ENCODE measurements around the gene SIL1.

SIL1 gene

GRCh38 chr5:138953387-138954256, 244.5 kb downstream of the SIL1 start:
- no peak overlapping the region for H3K27ac ChIP-seq (ENCODE audit: low read length)
- H3K27me3 ChIP-seq (ENCODE audit: control insufficient read depth, insufficient read depth, low read length), result 0 out of 2 replicates have a peak, but pooled peaks cover 2% of the 10 kb centered on the region
- no peaks in the 10 kb centered on the region for H3K4me1 ChIP-seq (ENCODE audit: control insufficient read depth, insufficient read depth, low read length)
- no peak overlapping the region for H3K4me3 ChIP-seq (ENCODE audit: low read length)
- H3K36me3 ChIP-seq (ENCODE audit: control insufficient read depth, insufficient read depth, low read length), result no peaks in the 10 kb centered on the region
- DNase-seq (ENCODE audit: low read depth, low spot score), result no peak
- no peaks in the 10 kb centered on the region for H3K9me3 ChIP-seq (ENCODE audit: control insufficient read depth, insufficient read depth, low read length)
- no CpG with 5 or more reads among the region's 14 CpGs for WGBS (ENCODE audit: insufficient coverage, insufficient read length)

- no peaks in the 10 kb centered on the region for H3K36me3 ChIP-seq (ENCODE audit: control insufficient read depth, insufficient read depth, low read length)
- H3K9me3 ChIP-seq (ENCODE audit: control insufficient read depth, insufficient read depth, low read length), result no peaks in the 10 kb centered on the region
- DNase-seq (ENCODE audit: low read depth, low spot score), result no peak
- WGBS (ENCODE audit: insufficient coverage, insufficient read length), result no CpG with 5 or more reads among the region's 6 CpGs
- H3K4me3 ChIP-seq (ENCODE audit: low read length), result no peak overlapping the region
- H3K4me1 ChIP-seq (ENCODE audit: control insufficient read depth, insufficient read depth, low read length), result no peaks in the 10 kb centered on the region
- H3K27ac ChIP-seq (ENCODE audit: low read length), result no peak overlapping the region
- H3K27me3 ChIP-seq (ENCODE audit: control insufficient read depth, insufficient read depth, low read length), result 0 out of 2 replicates have a peak, but pooled peaks cover 2% of the 10 kb centered on the region
Measured at GRCh38 chr5:138952962-138953361, 245.2 kb downstream of the SIL1 start.

GRCh38 chr5:138951986-138952735, 246.0 kb downstream of the SIL1 start:
- H3K27ac ChIP-seq (ENCODE audit: low read length), result no peak overlapping the region
- no peaks in the 10 kb centered on the region for H3K36me3 ChIP-seq (ENCODE audit: control insufficient read depth, insufficient read depth, low read length)
- WGBS (ENCODE audit: insufficient coverage, insufficient read length), result no CpG with 5 or more reads among the region's 17 CpGs
- no peaks in the 10 kb centered on the region; the same call in 1 of the 2 replicates for H3K4me1 ChIP-seq (ENCODE audit: control insufficient read depth, insufficient read depth, low read length)
- H3K27me3 ChIP-seq (ENCODE audit: control insufficient read depth, insufficient read depth, low read length), result 0 out of 2 replicates have a peak, but pooled peaks cover 2% of the 10 kb centered on the region
- no peak overlapping the region for H3K4me3 ChIP-seq (ENCODE audit: low read length)
- no peak for DNase-seq (ENCODE audit: low read depth, low spot score)
- H3K9me3 ChIP-seq (ENCODE audit: control insufficient read depth, insufficient read depth, low read length), result no peaks in the 10 kb centered on the region

GRCh38 chr5:138951091-138951985, 246.8 kb downstream of the SIL1 start:
- Histone ChIP-seq H3K9me3 (ENCODE audit: control insufficient read depth, insufficient read depth, low read length) (no peaks in the 10 kb centered on the region), H3K4me3 (ENCODE audit: low read length) (no peak overlapping the region), H3K4me1 (ENCODE audit: control insufficient read depth, insufficient read depth, low read length) (no peaks in the 10 kb centered on the region; the same call in 1 of the 2 replicates), H3K27me3 (ENCODE audit: control insufficient read depth, insufficient read depth, low read length) (no peaks in the 10 kb centered on the region), H3K27ac (ENCODE audit: low read length) (no peak overlapping the region), H3K36me3 (ENCODE audit: control insufficient read depth, insufficient read depth, low read length) (no peaks in the 10 kb centered on the region)
- DNase-seq (ENCODE audit: low read depth, low spot score), result no peak
- WGBS (ENCODE audit: insufficient coverage, insufficient read length), result no CpG with 5 or more reads among the region's 18 CpGs

GRCh38 chr5:138950421-138951031, 247.6 kb downstream of the SIL1 start:
- Histone ChIP-seq H3K4me3 (ENCODE audit: low read length) (no peak overlapping the region), H3K9me3 (ENCODE audit: control insufficient read depth, insufficient read depth, low read length) (no peaks in the 10 kb centered on the region), H3K27ac (ENCODE audit: low read length) (no peak overlapping the region), H3K36me3 (ENCODE audit: control insufficient read depth, insufficient read depth, low read length) (no peaks in the 10 kb centered on the region), H3K27me3 (ENCODE audit: control insufficient read depth, insufficient read depth, low read length) (no peaks in the 10 kb centered on the region), H3K4me1 (ENCODE audit: control insufficient read depth, insufficient read depth, low read length) (peaks cover 3% of the 10 kb centered on the region; the same call in 1 of the 2 replicates)
- WGBS (ENCODE audit: insufficient coverage, insufficient read length), result no CpG with 5 or more reads among the region's 14 CpGs
- DNase-seq (ENCODE audit: low read depth, low spot score), result no peak

GRCh38 chr5:138949988-138950387, 248.2 kb downstream of the SIL1 start:
- Histone ChIP-seq H3K4me1 (ENCODE audit: control insufficient read depth, insufficient read depth, low read length) (peaks cover 3% of the 10 kb centered on the region; the same call in 1 of the 2 replicates), H3K9me3 (ENCODE audit: control insufficient read depth, insufficient read depth, low read length) (no peaks in the 10 kb centered on the region), H3K27me3 (ENCODE audit: control insufficient read depth, insufficient read depth, low read length) (no peaks in the 10 kb centered on the region), H3K36me3 (ENCODE audit: control insufficient read depth, insufficient read depth, low read length) (no peaks in the 10 kb centered on the region), H3K4me3 (ENCODE audit: low read length) (no peak overlapping the region), H3K27ac (ENCODE audit: low read length) (no peak overlapping the region)
- no CpG with 5 or more reads among the region's 3 CpGs for WGBS (ENCODE audit: insufficient coverage, insufficient read length)
- no peak for DNase-seq (ENCODE audit: low read depth, low spot score)

- DNase-seq (ENCODE audit: low read depth, low spot score), result no peak
- no CpG with 5 or more reads among the region's 4 CpGs for WGBS (ENCODE audit: insufficient coverage, insufficient read length)
- Histone ChIP-seq H3K4me1 (ENCODE audit: control insufficient read depth, insufficient read depth, low read length) (peaks cover 3% of the 10 kb centered on the region; the same call in 1 of the 2 replicates), H3K9me3 (ENCODE audit: control insufficient read depth, insufficient read depth, low read length) (no peaks in the 10 kb centered on the region), H3K27ac (ENCODE audit: low read length) (no peak overlapping the region), H3K4me3 (ENCODE audit: low read length) (no peak overlapping the region), H3K36me3 (ENCODE audit: control insufficient read depth, insufficient read depth, low read length) (no peaks in the 10 kb centered on the region), H3K27me3 (ENCODE audit: control insufficient read depth, insufficient read depth, low read length) (no peaks in the 10 kb centered on the region)
Measured at GRCh38 chr5:138949223-138949574, 249.0 kb downstream of the SIL1 start.

GRCh38 chr5:138948471-138949222, 249.5 kb downstream of the SIL1 start:
- no peak for DNase-seq (ENCODE audit: low read depth, low spot score)
- no CpG with 5 or more reads among the region's 23 CpGs for WGBS (ENCODE audit: insufficient coverage, insufficient read length)
- H3K4me1 ChIP-seq (ENCODE audit: control insufficient read depth, insufficient read depth, low read length), result peaks cover 3% of the 10 kb centered on the region; the same call in 1 of the 2 replicates

GRCh38 chr5:138947780-138948179, 250.4 kb downstream of the SIL1 start:
- Histone ChIP-seq H3K4me1 (ENCODE audit: control insufficient read depth, insufficient read depth, low read length) (peaks cover 3% of the 10 kb centered on the region; the same call in 1 of the 2 replicates), H3K9me3 (ENCODE audit: control insufficient read depth, insufficient read depth, low read length) (no peaks in the 10 kb centered on the region)
- DNase-seq (ENCODE audit: low read depth, low spot score), result no peak

More at GRCh38 chr5:138948471-138949222, 249.5 kb downstream of the SIL1 start:
- H3K9me3 ChIP-seq (ENCODE audit: control insufficient read depth, insufficient read depth, low read length), result no peaks in the 10 kb centered on the region
- no peaks in the 10 kb centered on the region for H3K36me3 ChIP-seq (ENCODE audit: control insufficient read depth, insufficient read depth, low read length)
- no peaks in the 10 kb centered on the region for H3K27me3 ChIP-seq (ENCODE audit: control insufficient read depth, insufficient read depth, low read length)
- H3K27ac ChIP-seq (ENCODE audit: low read length), result no peak overlapping the region
- no peak overlapping the region for H3K4me3 ChIP-seq (ENCODE audit: low read length)

More at GRCh38 chr5:138947780-138948179, 250.4 kb downstream of the SIL1 start:
- Histone ChIP-seq H3K4me3 (ENCODE audit: low read length) (no peak overlapping the region), H3K27ac (ENCODE audit: low read length) (no peak overlapping the region), H3K36me3 (ENCODE audit: control insufficient read depth, insufficient read depth, low read length) (no peaks in the 10 kb centered on the region), H3K27me3 (ENCODE audit: control insufficient read depth, insufficient read depth, low read length) (no peaks in the 10 kb centered on the region)
- no CpG with 5 or more reads among the region's 5 CpGs for WGBS (ENCODE audit: insufficient coverage, insufficient read length)
